Activated B cell treated with CpG ODN at 0.5 μM for 24 hours (primary cell): ENCODE data around the gene PPM1B. TPM values are rescaled to one million over a fixed set of nuclear protein-coding genes. Genes with fewer than 3 reads are reported as not detected.

Experiments
- ATAC-seq: fragments of 200-7000 bp; cut with Tn5 transposase; one replicate; pipeline ENCODE4 v1.10.0; 2021; ENCODE audit warnings: low read depth, mild to moderate bottlenecking, moderate library complexity
- CTCF ChIA-PET: fragments of 350-600 bp; sonication (Branson Sonifier 250); formaldehyde crosslinking; loops from one replicate; lab custom pipeline; 2021; ENCODE audit warnings: antibody characterized with exemption; lab: Charles Lee
- POLR2A ChIA-PET: fragments of 350-600 bp; sonication (Branson Sonifier 250); formaldehyde crosslinking; loops from one replicate; lab custom pipeline; 2021; ENCODE audit warnings: antibody characterized with exemption; lab: Charles Lee
- DNase-seq: peaks from one replicate; pipeline ENCODE4 v3.0.0; 2022
- H3K27ac Mint-ChIP-seq: one replicate; pipeline ENCODE4 v1.8.0; 2020; ENCODE audit warnings: mixed read lengths
- H3K27me3 Mint-ChIP-seq: one replicate; pipeline ENCODE4 v1.8.0; 2021; ENCODE audit warnings: mixed read lengths
- H3K36me3 Mint-ChIP-seq: one replicate; pipeline ENCODE4 v1.8.0; 2021; ENCODE audit warnings: low read depth, mixed read lengths
- H3K4me1 Mint-ChIP-seq: one replicate; pipeline ENCODE4 v1.8.0; 2021; ENCODE audit warnings: mixed read lengths
- H3K4me3 Mint-ChIP-seq: one replicate; pipeline ENCODE4 v1.8.0; 2020; ENCODE audit warnings: mild to moderate bottlenecking, mixed read lengths
- H3K9me3 Mint-ChIP-seq: one replicate; pipeline ENCODE4 v1.8.0; 2020; ENCODE audit warnings: mixed read lengths
- CTCF ChIP-seq: fragments of 200-600 bp; IDR thresholded peaks from one replicate; pipeline ENCODE4 v1.8.0; 2022; ENCODE audit warnings: antibody characterized with exemption, mild to moderate bottlenecking
- intact Hi-C: fragments of 100-400 bp; cut with micrococcal nuclease; formaldehyde crosslinking; loops from one replicate; pipeline ENCODE4 v1.15.1; 2024
- total RNA-seq: library from RNA; stranded (reverse); gene quantifications from 2 replicates; pipeline ENCODE4 v1.2.3, GENCODE V29; 2022

Gene PPM1B
- total RNA-seq, 1 donor from 2014 or later, result 55.2 TPM

DNA sequence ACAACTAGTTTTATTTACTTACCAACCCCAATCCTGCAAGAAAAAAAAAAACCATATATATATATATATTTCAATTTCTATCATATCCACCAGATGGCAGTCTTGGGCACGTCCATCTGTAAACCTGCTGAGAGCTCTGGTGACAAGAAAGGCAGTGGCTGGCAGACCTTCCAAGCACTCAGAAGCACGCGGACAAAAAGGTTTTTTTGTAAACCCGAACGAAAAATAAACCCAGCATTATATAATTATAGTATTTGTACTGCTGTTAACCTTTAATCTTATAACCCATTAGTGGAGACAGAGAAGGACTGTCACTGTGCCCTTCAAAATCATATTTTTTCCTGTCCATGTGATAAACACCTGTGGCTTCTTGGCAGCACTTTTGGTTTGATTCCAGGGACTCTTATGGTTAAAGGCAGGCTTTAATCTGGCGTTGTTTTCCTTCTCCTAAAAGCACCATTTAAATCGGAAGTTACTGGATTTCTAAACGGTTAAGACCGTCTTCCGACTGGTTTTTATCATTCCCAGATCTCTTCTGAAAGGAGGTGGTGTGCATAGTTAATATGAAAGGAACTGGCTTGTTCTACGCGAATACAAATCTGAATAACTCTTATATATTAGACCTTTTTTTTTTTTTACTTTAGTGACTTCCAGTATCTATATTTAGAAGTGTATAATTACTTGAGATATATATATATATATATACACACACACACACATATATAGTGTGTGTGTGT lies 75.6 kb downstream of the PPM1B start:
- H3K27ac Mint-ChIP-seq, result peak overlapping the region; percentile 27
- CTCF ChIA-PET, result interaction anchor here (0.7 to 2.3 kb wide), 8 partner anchors 8 to 713 kb away, joined by 3 to 15 read pairs (median 4); partner anchors contain the start of gene PPM1B

GRCh38 chr2:44245083-44245861 lies 76.6 kb downstream of the PPM1B start:
- ChIA-PET CTCF (interaction anchor here (0.5 to 2.2 kb wide), 3 partner anchors 99 to 710 kb away, joined by 3 to 10 read pairs (median 3); no protein-coding TSS in a partner anchor), POLR2A (no interaction called here)
- ATAC-seq (no peak), DNase-seq (no peak)
- no peaks in the 10 kb centered on the region for H3K27me3 Mint-ChIP-seq
- H3K36me3 Mint-ChIP-seq, result no peaks in the 10 kb centered on the region
- intact Hi-C loops, result loop anchor here (2.0 kb wide), 1 partner anchor 158 kb away; no protein-coding TSS in a partner anchor
- TF ChIP-seq CTCF, result no peak
- no peaks in the 10 kb centered on the region for H3K9me3 Mint-ChIP-seq
- no peak overlapping the region for H3K27ac Mint-ChIP-seq
- peaks cover 8% of the 10 kb centered on the region for H3K4me1 Mint-ChIP-seq
- H3K4me3 Mint-ChIP-seq, result no peak overlapping the region

More for the DNA sequence above, 75.6 kb downstream of the PPM1B start:
- peak; percentile 91 for ATAC-seq
- Mint-ChIP-seq H3K4me1 (peaks cover 12% of the 10 kb centered on the region), H3K4me3 (peak overlapping the region; percentile 67), H3K36me3 (no peaks in the 10 kb centered on the region), H3K9me3 (no peaks in the 10 kb centered on the region), H3K27me3 (no peaks in the 10 kb centered on the region)
- POLR2A ChIA-PET, result interaction anchor here (0.6 kb wide), 1 partner anchor 235 kb away, joined by 3 read pairs; no protein-coding TSS in a partner anchor
- DNase-seq, result no peak
- no peak for TF ChIP-seq CTCF
- intact Hi-C loops, result loop anchor here (1.0 to 5.0 kb wide), 5 partner anchors 98 to 711 kb away; no protein-coding TSS in a partner anchor

GRCh38 chr2:44246436-44246835 lies 77.8 kb downstream of the PPM1B start:
- POLR2A ChIA-PET, result no interaction called here
- Mint-ChIP-seq H3K27ac (no peak overlapping the region), H3K27me3 (no peaks in the 10 kb centered on the region), H3K4me3 (no peak overlapping the region), H3K36me3 (no peaks in the 10 kb centered on the region), H3K4me1 (peaks cover 12% of the 10 kb centered on the region), H3K9me3 (no peaks in the 10 kb centered on the region)
- TF ChIP-seq CTCF, result no peak
- DNase-seq (no peak), ATAC-seq (no peak)
- intact Hi-C loops, result no loop called here
- CTCF ChIA-PET, result interaction anchor here (2.2 kb wide), 1 partner anchor 709 kb away, joined by 10 read pairs; no protein-coding TSS in a partner anchor

GRCh38 chr2:44246840-44247369 lies 78.2 kb downstream of the PPM1B start:
- ChIA-PET CTCF (interaction anchor here (2.2 kb wide), 1 partner anchor 709 kb away, joined by 10 read pairs; no protein-coding TSS in a partner anchor), POLR2A (no interaction called here)
- H3K9me3 Mint-ChIP-seq, result no peaks in the 10 kb centered on the region
- no peaks in the 10 kb centered on the region for H3K36me3 Mint-ChIP-seq
- no peak for ATAC-seq
- DNase-seq, result no peak
- intact Hi-C loops, result no loop called here
- no peak overlapping the region for H3K27ac Mint-ChIP-seq
- H3K4me3 Mint-ChIP-seq, result no peak overlapping the region
- no peak for TF ChIP-seq CTCF
- H3K4me1 Mint-ChIP-seq, result peaks cover 12% of the 10 kb centered on the region
- no peaks in the 10 kb centered on the region for H3K27me3 Mint-ChIP-seq
